Neural crest cell (in vitro differentiated cells): ENCODE data around the gene WDR35. TPM values are rescaled to one million over a fixed set of nuclear protein-coding genes. Genes with fewer than 3 reads are reported as not detected.

Experiments used
- DNase-seq: peaks from one replicate; pipeline ENCODE4 v3.0.0; 2021; ENCODE audit warnings: low read depth, mixed read lengths, low spot score
- H3K27ac Mint-ChIP-seq: one replicate; pipeline ENCODE4 v1.8.0; 2021; ENCODE audit warnings: mild to moderate bottlenecking, mixed read lengths; ENCODE audit not compliant: unreplicated experiment
- H3K27me3 Mint-ChIP-seq: 2 replicates; pipeline ENCODE4 v1.8.0; 2021; ENCODE audit warnings: low read depth, mild to moderate bottlenecking, mixed read lengths
- H3K36me3 Mint-ChIP-seq: 2 replicates; pipeline ENCODE4 v1.8.0; 2021; ENCODE audit warnings: low read depth, mild to moderate bottlenecking, mixed read lengths
- H3K4me1 Mint-ChIP-seq: 2 replicates; pipeline ENCODE4 v1.8.0; 2021; ENCODE audit warnings: mixed read lengths
- H3K4me3 Mint-ChIP-seq: one replicate; pipeline ENCODE4 v1.8.0; 2021; ENCODE audit warnings: mild to moderate bottlenecking, mixed read lengths
- H3K9me3 Mint-ChIP-seq: 2 replicates; pipeline ENCODE4 v1.8.0; 2021; ENCODE audit warnings: mixed read lengths
- CTCF ChIP-seq: fragments of 200-600 bp; sonication (generic); conservative IDR thresholded peaks from 2 replicates; pipeline ENCODE4 v1.5.0; 2021; ENCODE audit warnings: antibody characterized with exemption, mild to moderate bottlenecking
- total RNA-seq: library from RNA; stranded (reverse); gene quantifications from 2 replicates; pipeline ENCODE4 v1.2.1, GENCODE V29; 2021

WDR35 gene
- total RNA-seq, 1 donor from 2014 or later, result 19.4 TPM

GRCh38 chr2:19868701-19869580, 121.0 kb downstream of the WDR35 start:
- peak; percentile 23 for DNase-seq
- Mint-ChIP-seq H3K4me3 (peak overlapping the region; percentile 93), H3K9me3 (no peaks in the 10 kb centered on the region), H3K36me3 (no peaks in the 10 kb centered on the region), H3K4me1 (peaks cover 10% of the 10 kb centered on the region), H3K27ac (peak overlapping the region; percentile 90), H3K27me3 (peaks cover 18% of the 10 kb centered on the region)
- TF ChIP-seq CTCF, result no peak

- no peak overlapping the region for H3K27ac Mint-ChIP-seq
- H3K27me3 Mint-ChIP-seq, result peaks cover 18% of the 10 kb centered on the region
- peak overlapping the region; percentile 14 for H3K4me3 Mint-ChIP-seq
- no peak for TF ChIP-seq CTCF
- DNase-seq, result no peak
- H3K36me3 Mint-ChIP-seq, result no peaks in the 10 kb centered on the region
- H3K9me3 Mint-ChIP-seq, result no peaks in the 10 kb centered on the region
- peaks cover 10% of the 10 kb centered on the region for H3K4me1 Mint-ChIP-seq
Observed at GRCh38 chr2:19868224-19868623, 121.7 kb downstream of the WDR35 start.

- Mint-ChIP-seq H3K4me3 (no peak overlapping the region), H3K27ac (no peak overlapping the region), H3K9me3 (no peaks in the 10 kb centered on the region), H3K4me1 (peaks cover 13% of the 10 kb centered on the region), H3K27me3 (peaks cover 23% of the 10 kb centered on the region), H3K36me3 (no peaks in the 10 kb centered on the region)
- no peak for DNase-seq
- TF ChIP-seq CTCF, result no peak
Observed at GRCh38 chr2:19866771-19867170, 123.1 kb downstream of the WDR35 start.

GRCh38 chr2:19865151-19865550, 124.8 kb downstream of the WDR35 start:
- no peaks in the 10 kb centered on the region for H3K9me3 Mint-ChIP-seq
- H3K27me3 Mint-ChIP-seq, result peaks cover 23% of the 10 kb centered on the region
- H3K36me3 Mint-ChIP-seq, result no peaks in the 10 kb centered on the region
- no peak for DNase-seq
- no peak overlapping the region for H3K4me3 Mint-ChIP-seq
- H3K27ac Mint-ChIP-seq, result no peak overlapping the region
- peaks cover 15% of the 10 kb centered on the region for H3K4me1 Mint-ChIP-seq
- no peak for TF ChIP-seq CTCF

GRCh38 chr2:19864381-19864780, 125.5 kb downstream of the WDR35 start:
- Mint-ChIP-seq H3K4me1 (peaks cover 15% of the 10 kb centered on the region), H3K36me3 (no peaks in the 10 kb centered on the region), H3K9me3 (no peaks in the 10 kb centered on the region), H3K27ac (no peak overlapping the region), H3K27me3 (peaks cover 18% of the 10 kb centered on the region), H3K4me3 (no peak overlapping the region)
- TF ChIP-seq CTCF, result no peak
- DNase-seq, result no peak
